GM19324 (cell line): ENCODE data around the gene PXDC1.
"Not testable (repeated sequence)": the region's sequence is repeated elsewhere in the genome, so short reads cannot be mapped to it uniquely, and the experiment has no call there.

Experiments
- ATAC-seq: cut with Tn5 transposase; IDR thresholded peaks from one replicate; pipeline ENCODE4 v1.9.1; 2021; ENCODE audit warnings: mild to moderate bottlenecking, moderate library complexity; ENCODE audit not compliant: unreplicated experiment, low FRiP score

The PXDC1 gene

DNA sequence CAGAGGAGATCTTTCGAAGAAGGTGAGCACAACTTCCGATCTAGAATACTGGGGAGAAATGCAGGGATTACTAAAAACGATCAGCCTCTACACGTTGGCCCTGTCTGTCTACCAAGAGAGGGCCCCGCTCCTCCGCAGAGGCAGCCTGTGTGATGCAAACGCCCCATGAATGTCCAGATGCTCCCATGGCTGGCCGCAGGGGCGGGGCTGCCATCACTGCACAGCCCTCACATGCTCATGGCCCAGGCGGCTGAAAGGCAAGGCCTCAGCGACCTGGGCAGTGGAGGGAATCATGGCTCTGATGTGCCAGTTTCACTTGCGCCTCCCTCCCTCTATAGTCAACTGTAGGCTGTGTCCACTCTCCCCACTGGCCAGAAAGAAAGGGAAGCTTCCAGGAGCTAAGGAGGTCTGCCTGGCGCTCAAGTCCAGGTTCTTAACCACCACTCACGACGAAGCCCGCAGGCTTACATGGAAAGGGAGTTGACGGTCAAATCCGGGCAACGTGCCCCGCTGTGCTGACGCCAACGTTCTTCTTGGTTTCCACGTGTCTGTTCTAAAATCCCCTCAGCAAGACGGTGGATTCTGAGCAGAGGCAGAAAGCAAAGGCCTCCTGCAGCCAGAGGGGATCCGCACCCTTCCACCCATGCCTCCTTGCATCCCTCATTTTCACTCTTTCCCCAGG, 14.2 kb downstream of the PXDC1 start:
- ATAC-seq: no peak

DNA sequence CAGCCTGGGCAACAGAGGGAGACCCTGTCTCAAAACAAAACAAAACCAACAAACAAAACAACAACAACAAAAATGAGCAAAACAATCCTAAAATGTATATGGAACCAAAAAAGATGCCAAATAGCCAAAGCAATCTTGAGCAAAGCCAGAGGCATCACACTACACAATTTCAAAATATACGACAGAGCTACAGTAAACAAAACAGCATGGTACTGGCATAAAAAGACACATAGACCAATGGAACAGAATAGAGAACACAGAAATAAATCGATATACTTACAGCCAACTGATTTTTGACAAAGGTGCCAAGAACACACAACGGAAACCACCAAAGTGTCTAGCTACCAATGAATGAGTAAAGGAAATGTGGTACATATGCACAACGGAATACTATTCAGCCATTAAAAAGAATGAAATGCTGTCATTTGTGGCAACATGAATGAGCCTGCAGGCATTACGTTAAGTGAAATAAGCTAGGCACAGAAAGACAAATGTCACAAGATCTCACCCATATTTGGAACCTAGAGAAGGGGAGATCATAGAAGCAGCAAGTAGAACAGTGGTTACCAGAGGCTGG, 16.4 kb downstream of the PXDC1 start:
- no peak for ATAC-seq

DNA sequence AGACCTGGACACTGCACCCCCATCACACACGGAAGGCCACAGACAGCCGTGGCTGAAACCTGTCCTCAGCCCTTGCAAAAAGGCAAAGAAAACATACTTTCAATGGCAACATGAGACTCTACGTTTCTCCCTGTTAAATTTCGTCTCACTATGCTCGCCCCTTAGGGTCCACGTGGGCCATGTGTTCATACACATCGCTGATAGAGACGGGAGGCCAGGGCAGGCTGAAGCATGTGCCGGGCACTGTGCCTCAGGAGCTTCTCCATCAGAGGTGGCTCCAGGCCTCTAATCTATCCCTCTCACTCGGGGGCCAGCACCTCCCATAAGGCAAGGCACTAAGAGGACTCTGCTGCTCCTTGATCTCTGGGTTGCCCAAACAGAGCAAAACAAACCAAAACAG, 17.5 kb downstream of the PXDC1 start:
- ATAC-seq: no peak

DNA sequence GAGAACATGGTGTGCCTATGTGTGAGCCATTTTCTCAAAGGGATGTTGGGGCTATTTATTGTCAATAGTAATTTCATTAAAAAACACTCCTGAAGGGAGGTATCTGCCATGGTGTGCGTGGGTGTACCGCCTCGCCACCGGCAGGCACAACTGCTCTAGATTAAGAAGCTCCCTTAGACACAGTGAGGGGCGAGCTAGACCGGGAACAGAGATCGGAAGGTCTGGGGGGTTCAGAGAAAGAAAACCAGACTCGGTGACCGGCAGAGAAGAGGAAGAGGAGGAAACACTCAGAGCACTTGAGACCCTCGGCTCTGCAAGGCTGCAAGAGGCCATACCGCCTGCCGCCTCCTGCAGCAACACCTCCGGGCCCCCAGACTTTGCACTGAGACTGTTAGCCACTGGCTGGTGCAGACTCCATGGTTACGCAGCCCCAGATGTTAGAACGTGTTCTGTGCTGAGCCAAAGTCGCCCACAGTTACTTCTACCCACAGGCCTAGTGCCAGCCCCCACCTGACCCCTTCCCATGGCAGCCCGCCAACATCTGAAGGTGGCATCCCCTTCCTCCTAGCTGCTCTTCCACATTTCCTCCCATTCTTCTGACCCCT, 18.1 kb downstream of the PXDC1 start:
- ATAC-seq: no peak

DNA sequence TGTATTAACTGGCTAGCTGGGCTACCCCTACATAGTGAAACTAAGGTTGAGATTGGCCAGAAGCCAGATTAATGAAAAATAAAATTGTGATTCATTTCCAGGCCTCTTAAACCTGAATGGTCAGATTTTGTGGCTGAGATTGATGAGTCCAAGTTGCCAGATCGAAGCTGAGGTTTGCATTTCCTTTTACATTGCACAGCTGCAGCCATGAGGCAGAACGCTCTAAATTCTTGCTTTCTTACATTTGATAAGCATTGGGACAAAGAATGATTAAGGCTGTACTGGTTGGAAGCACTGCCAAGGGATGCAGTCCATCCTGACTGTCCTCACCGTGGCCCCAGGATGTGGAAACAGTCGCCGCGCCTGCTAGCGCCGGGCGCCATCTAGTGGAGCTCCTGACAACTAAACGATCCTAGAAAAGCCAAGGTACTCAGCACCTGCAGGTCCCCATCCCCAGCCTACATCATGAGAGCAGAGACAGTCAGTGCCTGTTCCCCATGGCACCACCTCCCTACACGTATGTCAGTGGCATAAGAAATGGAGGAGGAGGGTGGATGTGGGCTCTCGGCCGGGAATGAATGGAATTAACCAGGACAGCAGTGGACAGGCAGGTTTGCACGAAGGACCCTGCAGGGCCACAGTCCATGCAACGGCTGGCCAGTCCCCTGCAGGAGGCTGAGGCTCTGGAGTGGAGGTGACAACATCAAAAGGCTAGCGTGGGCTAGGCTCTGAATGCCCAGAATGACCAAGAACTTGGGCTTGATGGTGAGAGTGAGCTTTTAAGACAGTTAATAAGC, 19.0 kb downstream of the PXDC1 start:
- ATAC-seq: no peak

DNA sequence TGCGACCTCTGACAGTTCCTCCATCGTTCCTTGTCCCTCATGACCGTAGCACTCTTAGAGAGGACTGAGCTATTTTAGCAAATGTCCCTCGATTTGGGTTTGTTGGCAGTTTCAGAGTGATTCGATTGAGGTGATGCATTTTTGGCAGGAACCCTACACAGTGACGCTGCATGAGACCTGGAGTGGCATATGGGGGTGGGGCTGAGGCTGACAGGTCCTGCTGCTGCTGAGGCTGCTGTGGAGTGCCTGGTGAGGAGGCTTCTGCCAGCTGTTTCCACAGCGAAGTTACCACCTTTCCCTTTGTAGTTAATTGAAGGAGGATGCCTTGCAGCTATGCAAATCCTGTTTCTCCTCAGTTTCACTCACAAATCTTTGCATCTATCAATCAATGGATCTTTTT, 19.8 kb downstream of the PXDC1 start:
- no peak for ATAC-seq

DNA sequence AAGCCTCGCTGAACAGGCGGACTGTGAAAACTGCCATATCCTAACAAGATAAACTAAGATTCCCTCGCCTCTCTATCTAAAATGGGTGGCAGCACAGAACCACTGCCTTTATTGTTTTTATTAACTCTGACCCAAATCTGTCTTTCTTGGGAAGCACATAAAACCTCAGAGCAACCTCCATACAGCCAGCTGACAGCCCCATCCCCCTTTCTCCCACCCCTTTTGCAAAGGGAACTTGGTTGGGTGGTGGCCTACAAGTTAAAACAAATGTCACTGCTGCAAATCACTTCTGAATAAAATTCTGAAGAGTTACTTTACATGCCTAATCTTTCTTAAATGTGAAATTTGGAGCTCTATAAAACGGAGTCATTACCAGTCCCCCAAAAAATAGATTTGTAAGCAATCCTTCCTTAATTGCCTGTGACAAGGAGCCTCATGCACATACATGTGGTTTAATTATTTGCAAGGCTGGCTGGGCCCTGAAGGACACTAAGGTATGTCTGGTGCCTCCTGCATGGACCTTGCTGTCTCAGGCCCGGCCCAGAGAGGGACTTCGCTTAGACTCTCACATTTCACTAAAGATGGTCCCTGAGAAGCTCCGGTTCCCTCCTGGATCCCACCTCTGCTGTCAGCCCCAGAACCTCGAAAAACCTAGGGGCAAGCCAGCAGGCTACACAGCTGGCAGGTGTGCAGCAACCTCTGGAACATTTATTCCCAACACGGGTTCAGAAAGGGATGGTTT, 21.7 kb downstream of the PXDC1 start:
- no peak for ATAC-seq

DNA sequence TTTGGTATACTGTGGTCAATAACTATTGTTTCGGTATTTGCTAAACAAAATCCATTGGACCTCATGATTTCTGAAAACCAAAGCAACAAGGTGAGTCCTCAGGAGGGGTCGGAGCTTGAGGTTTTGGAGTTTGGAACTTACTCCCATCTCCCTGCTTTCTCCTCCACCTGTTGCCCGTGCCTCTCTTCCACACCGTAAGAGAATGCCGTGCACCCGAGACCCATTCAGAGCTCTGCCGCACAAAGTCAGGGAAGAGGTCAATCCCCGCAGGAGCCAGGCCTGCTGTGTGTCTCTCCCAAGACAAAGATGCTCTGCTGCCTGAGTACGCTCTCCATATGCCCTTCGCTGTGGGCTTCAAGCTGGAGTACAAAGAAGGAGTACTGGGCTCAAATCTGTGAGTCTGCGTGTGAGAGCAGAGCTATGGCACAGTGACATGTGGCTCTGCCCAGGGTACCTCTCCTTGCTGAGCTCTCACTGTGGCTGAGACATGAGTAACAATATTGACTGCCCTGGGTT, 23.9 kb downstream of the PXDC1 start:
- ATAC-seq: no peak

DNA sequence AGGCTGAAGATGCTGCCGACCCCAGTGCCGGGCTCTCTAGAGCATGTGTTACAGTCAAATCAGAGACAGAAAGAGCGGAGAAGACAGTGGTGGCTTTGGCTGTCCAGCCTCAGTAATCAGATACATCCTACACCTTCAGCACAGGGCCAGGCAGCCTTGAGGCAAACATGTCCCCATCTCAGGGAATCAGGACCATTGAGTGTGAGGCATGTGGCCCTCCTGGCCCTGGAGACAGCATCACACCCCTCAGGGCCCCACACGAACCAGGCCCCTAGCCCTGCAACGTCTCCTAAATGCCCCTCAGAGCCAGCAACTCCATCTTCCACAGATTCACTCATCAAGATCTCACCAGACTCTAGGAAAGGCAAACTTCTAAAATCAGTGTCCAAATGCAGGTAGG, 24.5 kb downstream of the PXDC1 start:
- ATAC-seq: no peak

- ATAC-seq: no peak
Measured at GRCh38 chr6:3726421-3726820, 25.1 kb downstream of the PXDC1 start.

GRCh38 chr6:3725145-3726047, 26.1 kb downstream of the PXDC1 start:
- no peak for ATAC-seq

- no peak for ATAC-seq
Measured at GRCh38 chr6:3724451-3725144, 26.9 kb downstream of the PXDC1 start.

- ATAC-seq: no peak
Measured at GRCh38 chr6:3723966-3724365, 27.5 kb downstream of the PXDC1 start.

- no peak for ATAC-seq
Measured at GRCh38 chr6:3723251-3723650, 28.3 kb downstream of the PXDC1 start.

GRCh38 chr6:3722785-3723184, 28.7 kb downstream of the PXDC1 start:
- ATAC-seq: no peak

DNA sequence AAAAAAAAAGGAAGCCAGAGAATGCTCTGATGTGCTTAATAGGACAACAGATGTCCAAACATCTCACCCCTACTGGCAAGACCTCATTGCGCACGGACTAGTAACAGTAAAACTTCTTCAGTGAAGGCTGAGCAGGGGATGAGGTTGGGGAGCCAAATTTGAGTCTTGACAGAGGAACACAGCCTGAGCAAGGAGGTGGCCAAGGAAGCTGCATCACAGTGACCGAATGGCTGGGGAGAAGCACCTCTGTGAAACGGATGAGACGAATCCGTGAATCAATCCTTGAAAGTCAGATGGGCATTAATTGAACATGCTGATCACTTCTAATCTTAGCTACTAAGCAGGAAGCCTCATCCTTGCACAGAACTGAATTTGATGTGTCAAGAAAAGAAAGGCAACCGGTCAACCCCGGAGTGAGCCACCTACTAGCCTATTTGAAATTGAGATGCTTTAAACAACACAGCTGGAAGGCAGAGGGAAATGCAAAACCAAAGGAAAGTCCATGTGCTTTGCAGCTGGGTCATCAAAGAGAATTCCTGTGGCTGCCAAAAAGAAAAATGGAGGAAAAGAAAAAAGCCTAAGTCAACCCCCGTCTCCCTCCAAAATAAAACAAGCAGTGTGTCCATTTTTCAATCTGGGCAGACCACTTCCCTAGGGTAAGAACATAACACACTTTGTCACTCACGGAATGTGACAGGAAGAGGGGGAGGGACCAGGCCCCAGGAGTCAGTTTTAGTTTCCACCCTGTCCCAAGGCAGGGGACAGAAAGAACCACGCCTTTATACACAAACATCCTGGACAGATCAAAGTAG, 29.5 kb downstream of the PXDC1 start:
- ATAC-seq: no peak

- ATAC-seq: not testable (repeated sequence)
Measured at GRCh38 chr6:3720770-3721169, 30.7 kb downstream of the PXDC1 start.
